H1 (cell line): ENCODE results near the gene ANKRD17. TPM values are rescaled to one million over a fixed set of nuclear protein-coding genes. Genes with fewer than 3 reads are reported as not detected.

Source experiments
- CTCF ChIA-PET: fragments of 300-600 bp; sonication (Branson Sonifier 250); formaldehyde crosslinking; loops from one replicate; lab custom pipeline; 2021; ENCODE audit not compliant: partially characterized antibody; lab: Charles Lee
- POLR2A ChIA-PET: fragments of 300-600 bp; sonication (Branson Sonifier 250); formaldehyde crosslinking; loops from one replicate; lab custom pipeline; 2021; ENCODE audit warnings: inconsistent platforms; ENCODE audit not compliant: partially characterized antibody; lab: Charles Lee
- DNase-seq, 2 experiments: peaks; one replicate each; pipeline versions ENCODE4 v3.0.0 to v3.0.0-alpha.2; 2010 to 2022; ENCODE audit warnings: low spot score in 2 of 2, low read depth in 1 of 2, mixed read lengths in 1 of 2
- FAIRE-seq: peaks from 2 replicates; lab custom pipeline; 2011; peaks lifted over from hg19 to GRCh38; lab: Jason Lieb, UNC
- H2AFZ ChIP-seq: 2 replicates; pipeline ENCODE4 v1.8.1; 2012; ENCODE audit warnings: low read length, inconsistent platforms
- H2AK5ac ChIP-seq: 2 replicates; pipeline ENCODE4 v1.6.1; 2013; ENCODE audit warnings: low read depth, low read length
- H2BK120ac ChIP-seq: replicated peaks from 2 replicates; pipeline ENCODE3; 2013; ENCODE audit warnings: low read depth, low read length, inconsistent platforms
- H2BK12ac ChIP-seq: 2 replicates; pipeline ENCODE4 v1.6.1; 2013; ENCODE audit warnings: low read depth, low read length
- H2BK15ac ChIP-seq: 2 replicates; pipeline ENCODE4 v1.6.1; 2013; ENCODE audit warnings: low read length
- H2BK20ac ChIP-seq: 2 replicates; pipeline ENCODE4 v1.6.1; 2013; ENCODE audit warnings: low read length
- H2BK5ac ChIP-seq: 2 replicates; pipeline ENCODE4 v1.6.1; 2013; ENCODE audit warnings: low read depth, low read length
- H3K14ac ChIP-seq: 2 replicates; pipeline ENCODE4 v1.6.1; 2013; ENCODE audit warnings: inconsistent platforms; ENCODE audit not compliant: insufficient read length
- H3K18ac ChIP-seq: 2 replicates; pipeline ENCODE4 v1.6.1; 2013; ENCODE audit warnings: low read length; ENCODE audit errors: extremely low read depth
- H3K23ac ChIP-seq: 2 replicates; pipeline ENCODE4 v1.6.1; 2013; ENCODE audit warnings: inconsistent platforms; ENCODE audit not compliant: insufficient read length
- H3K23me2 ChIP-seq: 2 replicates; pipeline ENCODE4 v1.6.1; 2013; ENCODE audit warnings: low read depth, low read length
- H3K27ac ChIP-seq: 2 replicates; pipeline ENCODE4 v1.6.1; 2011; ENCODE audit warnings: low read depth, low read length, inconsistent platforms
- H3K27me3 ChIP-seq, 4 experiments: replicated peaks in 1 of 4; 1 replicate in 1 of 4; 2 replicates in 3 of 4; pipeline versions ENCODE4 v1.6.1 to v1.8.1; 2011 to 2013; ENCODE audit warnings: low read length in 3 of 4, mild to moderate bottlenecking in 3 of 4, inconsistent platforms in 2 of 4, mixed read lengths in 2 of 4, moderate library complexity in 1 of 4; ENCODE audit not compliant: control insufficient read depth in 3 of 4, insufficient read depth in 3 of 4; ENCODE audit errors: extremely low read depth in 1 of 4
- H3K36me3 ChIP-seq, 4 experiments: 2 replicates each; pipeline versions ENCODE4 v1.6.1 to v1.8.1; 2011 to 2013; ENCODE audit warnings: mild to moderate bottlenecking in 4 of 4, low read length in 3 of 4, moderate library complexity in 2 of 4, control low read depth in 1 of 4, inconsistent platforms in 1 of 4; ENCODE audit not compliant: insufficient read depth in 4 of 4, control insufficient read depth in 2 of 4
- H3K4ac ChIP-seq: replicated peaks from 2 replicates; pipeline ENCODE3; 2013; ENCODE audit warnings: low read length, low read depth, mixed read lengths, inconsistent platforms; ENCODE audit not compliant: insufficient read length
- H3K4me1 ChIP-seq, 4 experiments: replicated peaks in 1 of 4; 1 replicate in 1 of 4; 2 replicates in 3 of 4; pipeline versions ENCODE4 v1.6.1 to v1.8.1; 2011 to 2013; ENCODE audit warnings: low read length in 3 of 4, inconsistent platforms in 2 of 4, mixed read lengths in 1 of 4; ENCODE audit not compliant: insufficient read depth in 4 of 4, control insufficient read depth in 3 of 4
- H3K4me2 ChIP-seq, 2 experiments: 2 replicates each; pipeline versions ENCODE4 v1.6.1 to v1.8.1; 2011 to 2013; ENCODE audit warnings: low read depth in 2 of 2, low read length in 2 of 2, control low read depth in 1 of 2, inconsistent platforms in 1 of 2, mild to moderate bottlenecking in 1 of 2; ENCODE audit not compliant: insufficient read depth in 1 of 2
- H3K4me3 ChIP-seq, 4 experiments: fragments of 200-600, 300-600 bp in 1 of 4; sonication (generic), shearing (Covaris generic), sonication (Bioruptor Twin) in 1 of 4; 2 replicates each; pipeline versions ENCODE4 v1.5.1 to v1.8.1; 2011 to 2016; ENCODE audit warnings: low read length in 4 of 4, low read depth in 3 of 4, control low read depth in 2 of 4, inconsistent platforms in 2 of 4, mild to moderate bottlenecking in 2 of 4, mixed read lengths in 1 of 4, moderate library complexity in 1 of 4; ENCODE audit not compliant: insufficient read depth in 2 of 4; ENCODE audit errors: extremely low read depth in 1 of 4
- H3K56ac ChIP-seq: replicated peaks from 2 replicates; pipeline ENCODE3; 2013; ENCODE audit warnings: low read depth, mild to moderate bottlenecking, mixed read lengths, low read length, inconsistent platforms; ENCODE audit not compliant: insufficient read length
- H3K79me1 ChIP-seq: 2 replicates; pipeline ENCODE4 v1.6.1; 2013; ENCODE audit warnings: low read depth, low read length, control low read depth
- H3K79me2 ChIP-seq, 2 experiments: 2 replicates each; pipeline versions ENCODE4 v1.6.1 to v1.8.1; 2012 to 2013; ENCODE audit warnings: low read length in 2 of 2, mild to moderate bottlenecking in 2 of 2, inconsistent platforms in 1 of 2; ENCODE audit not compliant: insufficient read depth in 2 of 2, control insufficient read depth in 1 of 2
- H3K9ac ChIP-seq, 4 experiments: replicated peaks in 1 of 4; 1 replicate in 1 of 4; 2 replicates in 3 of 4; pipeline versions ENCODE4 v1.6.1 to v1.8.1; 2011 to 2013; ENCODE audit warnings: low read depth in 3 of 4, low read length in 3 of 4, control low read depth in 2 of 4, mild to moderate bottlenecking in 2 of 4, moderate library complexity in 2 of 4, inconsistent platforms in 1 of 4; ENCODE audit errors: extremely low read depth in 1 of 4
- H3K9me3 ChIP-seq, 2 experiments: 2 replicates each; pipeline versions ENCODE4 v1.6.1 to v1.8.1; 2012 to 2013; ENCODE audit warnings: mild to moderate bottlenecking in 2 of 2, moderate library complexity in 2 of 2, control low read depth in 1 of 2, inconsistent platforms in 1 of 2, low read depth in 1 of 2, low read length in 1 of 2, mixed read lengths in 1 of 2; ENCODE audit not compliant: insufficient read depth in 2 of 2
- H4K20me1 ChIP-seq, 2 experiments: replicated peaks in 1 of 2; 2 replicates each; pipeline versions ENCODE3 to v1.8.1; 2011 to 2013; ENCODE audit warnings: inconsistent platforms in 2 of 2, low read length in 2 of 2, mild to moderate bottlenecking in 1 of 2; ENCODE audit not compliant: insufficient read depth in 2 of 2, control insufficient read depth in 1 of 2
- H4K5ac ChIP-seq: 2 replicates; pipeline ENCODE4 v1.6.1; 2013; ENCODE audit warnings: low read length, low read depth, mixed read lengths, inconsistent platforms; ENCODE audit not compliant: insufficient read length
- H4K8ac ChIP-seq: 2 replicates; pipeline ENCODE4 v1.8.0; 2013; ENCODE audit warnings: mild to moderate bottlenecking, moderate library complexity, low read length, inconsistent platforms; ENCODE audit not compliant: insufficient read depth; ENCODE audit errors: extremely low read depth
- H4K91ac ChIP-seq: replicated peaks from 2 replicates; pipeline ENCODE3; 2013; ENCODE audit warnings: low read length, mixed read lengths, inconsistent platforms; ENCODE audit not compliant: insufficient read length
- CBX5 ChIP-seq: fragments of 300-800, 300-1000 bp; sonication (generic); IDR thresholded peaks from 2 replicates; pipeline ENCODE4 v1.7.1; 2016; ENCODE audit warnings: antibody characterized with exemption, low read length, low read depth
- GABPA ChIP-seq: IDR thresholded peaks from 2 replicates; pipeline ENCODE4 v1.6.1; 2011; ENCODE audit warnings: mild to moderate bottlenecking, low read length, moderate library complexity, borderline replicate concordance; ENCODE audit not compliant: insufficient read depth
- JUN ChIP-seq: IDR thresholded peaks from 2 replicates; pipeline ENCODE4 v1.6.1; 2011; ENCODE audit warnings: low read depth, mild to moderate bottlenecking, improper control_type of control experiment, low read length
- KDM1A ChIP-seq: fragments of 200-600, 300-600 bp; sonication (generic); IDR thresholded peaks from 2 replicates; pipeline ENCODE4 v1.7.1; 2016; ENCODE audit warnings: mild to moderate bottlenecking, low read length, borderline replicate concordance
- PHF8 ChIP-seq: fragments of 200-600 bp; sonication (generic); conservative IDR thresholded peaks from 2 replicates; pipeline ENCODE4 v1.7.1; 2012; ENCODE audit warnings: low read depth, mild to moderate bottlenecking, inconsistent platforms, low read length, moderate library complexity
- POU5F1 ChIP-seq: IDR thresholded peaks from 2 replicates; pipeline ENCODE4 v1.6.1; 2011; ENCODE audit warnings: low read depth, mild to moderate bottlenecking, low read length, moderate library complexity
- RNF2 ChIP-seq: fragments of 200-900, 300-1000 bp; sonication (generic); IDR thresholded peaks from 2 replicates; pipeline ENCODE4 v1.7.1; 2016; ENCODE audit warnings: borderline replicate concordance, low read depth, mild to moderate bottlenecking, antibody characterized with exemption, low read length; ENCODE audit not compliant: poor library complexity, severe bottlenecking; ENCODE audit errors: missing control alignments
- RXRA ChIP-seq: IDR thresholded peaks from 2 replicates; pipeline ENCODE4 v1.6.1; 2011; ENCODE audit warnings: low read depth, mild to moderate bottlenecking, low read length, moderate library complexity; ENCODE audit not compliant: insufficient read depth
- SAP30 ChIP-seq: fragments of 300-600 bp; sonication (generic); IDR thresholded peaks from 2 replicates; pipeline ENCODE4 v1.7.1; 2012; ENCODE audit warnings: low read length, moderate library complexity, mild to moderate bottlenecking, inconsistent platforms; ENCODE audit not compliant: insufficient read depth, insufficient replicate concordance
- SIRT6 ChIP-seq: IDR thresholded peaks from one replicate; pipeline ENCODE4 v1.7.1; 2012; ENCODE audit warnings: low read length, inconsistent platforms
- TAF1 ChIP-seq: IDR thresholded peaks from 2 replicates; pipeline ENCODE4 v1.6.1; 2011; ENCODE audit warnings: mild to moderate bottlenecking, low read depth, low read length
- WGBS, 2 experiments: shearing (Covaris generic) in 1 of 2; methylation state at CpG; one replicate each; pipeline versions ENCODE4 v1.1.6 to v1.1.7; 2013 to 2015; ENCODE audit warnings: low lambda C conversion rate in 2 of 2, mixed read lengths in 2 of 2, inconsistent platforms in 1 of 2, low coverage in 1 of 2, missing lambda C conversion rate in 1 of 2; ENCODE audit not compliant: insufficient replicate concordance in 2 of 2, insufficient coverage in 1 of 2, insufficient read length in 1 of 2; ENCODE audit errors: extremely low coverage in 1 of 2, missing lambda C conversion rate in 1 of 2; 5-methylcytosine and 5-hydroxymethylcytosine counted together
- polyA plus RNA-seq, 7 experiments: library from polyadenylated mRNA; depleted of rRNA in 3 of 7; stranded (reverse) in 5 of 7; unstranded in 2 of 7; fragments of >200 nt in 5 of 7; fragments of 200-250 nt in 2 of 7; gene quantifications; 1 replicate in 5 of 7; 2 replicates in 1 of 7; 4 replicates in 1 of 7; pipeline versions ENCODE4 v1.2.1 to v1.2.3, GENCODE V29; 2011 to 2013; ENCODE audit warnings: missing spikeins in 2 of 7, mixed read lengths in 2 of 7
- total RNA-seq: library from RNA; stranded (reverse); fragmentation: NEBNext Ultra II Directional; extraction: Animal tissue kit (Norgen Biotek cat#: 25700); gene quantifications from 2 replicates; pipeline ENCODE4 v1.2.1, GENCODE V29; 2021

ANKRD17 gene
- total and polyA plus RNA-seq, 2 of the 8 experiments (the other 6 are each of a cell fraction or from before 2014, with no cell fraction given): 42.4 to 93.7 TPM

DNA sequence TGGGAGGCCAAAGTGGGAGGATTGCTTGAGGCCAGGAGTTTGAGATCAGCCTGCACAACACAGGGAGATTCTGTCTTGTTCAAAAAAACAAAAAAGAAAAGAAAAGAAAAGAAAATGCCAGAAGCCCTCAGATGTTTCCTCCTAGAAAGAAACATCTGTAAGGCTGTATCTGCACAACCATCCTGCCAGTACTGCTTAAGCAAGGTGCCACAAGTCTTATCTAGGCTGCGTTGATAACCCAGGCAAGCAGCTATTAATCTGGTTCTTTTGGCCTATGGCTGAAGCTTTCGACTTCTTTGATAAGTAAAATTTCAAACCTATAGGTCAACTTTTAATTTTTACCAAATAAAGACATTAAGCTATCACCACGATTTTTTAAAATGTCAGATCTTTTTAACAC is 192.2 kb downstream of the ANKRD17 start:
- H3K18ac ChIP-seq: no peak overlapping the region
- no peak overlapping the region for H2BK120ac ChIP-seq
- H3K23ac ChIP-seq: no peak overlapping the region
- no peak overlapping the region for H3K4me3 ChIP-seq
- ChIA-PET POLR2A (no interaction called here), CTCF (interaction anchor here (0.7 to 1.4 kb wide), 2 partner anchors 28 to 141 kb away, joined by 3 read pairs; no protein-coding TSS in a partner anchor)
- H2AK5ac ChIP-seq: no peak overlapping the region
- H3K27ac ChIP-seq: no peak overlapping the region
- no peak overlapping the region for H4K5ac ChIP-seq
- peaks cover 0 to 4% (median 1%) of the 10 kb centered on the region in 4 experiments; a peak in 2 of 7 replicates for H3K4me1 ChIP-seq
- H3K79me1 ChIP-seq: no peaks in the 10 kb centered on the region; the same call in 1 of the 2 replicates
- TF ChIP-seq RNF2: no peak
- no peak for TF ChIP-seq RXRA
- no peak for TF ChIP-seq POU5F1
- no peak for TF ChIP-seq SIRT6
- TF ChIP-seq SAP30: no peak
- no peak for TF ChIP-seq TAF1
- TF ChIP-seq PHF8: no peak
- no peak for TF ChIP-seq CBX5
- no peak for TF ChIP-seq KDM1A
- TF ChIP-seq GABPA: no peak
- TF ChIP-seq JUN: no peak
- FAIRE-seq: no peak
- no peak overlapping the region for H2BK20ac ChIP-seq
- H3K27me3 ChIP-seq: no peaks in the 10 kb centered on the region
- 90% methylated on average over 3 of the region's 3 CpGs; no CpG with 5 or more reads in 1 of the 2 experiments for WGBS, 2 experiments
- H4K8ac ChIP-seq: no peak overlapping the region
- peaks cover 0 to 19% (median 8%) of the 10 kb centered on the region in 4 experiments; a peak in 5 of 8 replicates for H3K36me3 ChIP-seq
- no peak overlapping the region for H2BK12ac ChIP-seq
- H3K14ac ChIP-seq: no peak overlapping the region
- H3K79me2 ChIP-seq: peaks cover 0 to 12% of the 10 kb centered on the region in 2 experiments; a peak in 2 of 4 replicates
- H3K23me2 ChIP-seq: peaks cover 7% of the 10 kb centered on the region; the same call in 1 of the 2 replicates
- H3K9me3 ChIP-seq: no peaks in the 10 kb centered on the region
- no peak overlapping the region for H2BK5ac ChIP-seq
- H3K4ac ChIP-seq: no peak overlapping the region
- no peak overlapping the region for H2AFZ ChIP-seq
- no peaks in the 10 kb centered on the region for H4K20me1 ChIP-seq
- no peak overlapping the region for H3K9ac ChIP-seq
- DNase-seq: no peak
- no peak overlapping the region for H2BK15ac ChIP-seq
- H3K56ac ChIP-seq: no peak overlapping the region
- H3K4me2 ChIP-seq: no peak overlapping the region
- no peak overlapping the region for H4K91ac ChIP-seq
